Endodermal cell (in vitro differentiated cells): Measurements from ENCODE around the gene LAMB1. TPM values are rescaled to one million over a fixed set of nuclear protein-coding genes. Genes with fewer than 3 reads are reported as not detected.

Experiments
- DNase-seq: peaks from one replicate; pipeline ENCODE4 v3.0.0-alpha.2; 2017
- H3K27ac ChIP-seq: 2 replicates; pipeline ENCODE4 v1.5.1; 2013; ENCODE audit warnings: mild to moderate bottlenecking, low read depth, low read length, moderate library complexity
- H3K27me3 ChIP-seq: 2 replicates; pipeline ENCODE4 v1.6.1; 2013; ENCODE audit warnings: mild to moderate bottlenecking, low read length, moderate library complexity; ENCODE audit not compliant: insufficient read depth, control insufficient read depth, poor library complexity, severe bottlenecking
- H3K36me3 ChIP-seq: 2 replicates; pipeline ENCODE4 v1.7.0; 2013; ENCODE audit warnings: mild to moderate bottlenecking, low read length, moderate library complexity; ENCODE audit not compliant: control insufficient read depth, insufficient read depth
- H3K4me1 ChIP-seq: one replicate; pipeline ENCODE4 v1.7.0; 2013; ENCODE audit warnings: low read length; ENCODE audit not compliant: control insufficient read depth, insufficient read depth
- H3K4me3 ChIP-seq: 2 replicates; pipeline ENCODE4 v1.5.1; 2013; ENCODE audit warnings: mild to moderate bottlenecking, low read length, moderate library complexity
- H3K9ac ChIP-seq: 2 replicates; pipeline ENCODE4 v1.6.1; 2013; ENCODE audit warnings: mild to moderate bottlenecking, low read length, moderate library complexity; ENCODE audit not compliant: poor library complexity, severe bottlenecking; ENCODE audit errors: extremely low read depth
- H3K9me3 ChIP-seq: 2 replicates; pipeline ENCODE4 v1.6.1; 2013; ENCODE audit warnings: mild to moderate bottlenecking, low read length, moderate library complexity; ENCODE audit not compliant: control insufficient read depth
- H3K27ac Mint-ChIP-seq: 2 replicates; pipeline ENCODE4 v1.8.0; 2020; ENCODE audit warnings: mixed read lengths
- H3K27me3 Mint-ChIP-seq: 2 replicates; pipeline ENCODE4 v1.8.0; 2021; ENCODE audit warnings: mild to moderate bottlenecking, mixed read lengths; ENCODE audit not compliant: insufficient read depth
- H3K36me3 Mint-ChIP-seq: 2 replicates; pipeline ENCODE4 v1.8.0; 2020; ENCODE audit warnings: low read depth, mixed read lengths
- H3K4me1 Mint-ChIP-seq: 2 replicates; pipeline ENCODE4 v1.8.0; 2020; ENCODE audit warnings: mixed read lengths
- H3K4me3 Mint-ChIP-seq: 2 replicates; pipeline ENCODE4 v1.8.0; 2020; ENCODE audit warnings: mild to moderate bottlenecking, moderate library complexity, mixed read lengths
- H3K9me3 Mint-ChIP-seq: 2 replicates; pipeline ENCODE4 v1.8.0; 2020; ENCODE audit warnings: mild to moderate bottlenecking, mixed read lengths
- CTCF ChIP-seq: fragments of 200-600 bp; sonication (generic); conservative IDR thresholded peaks from 2 replicates; pipeline ENCODE4 v1.5.0; 2021; ENCODE audit warnings: antibody characterized with exemption, mild to moderate bottlenecking
- WGBS, 2 experiments: methylation state at CpG; one replicate each; pipeline versions ENCODE4 v1.1.5 to v1.1.7; 2013; ENCODE audit warnings: missing lambda C conversion rate in 2 of 2, mixed read lengths in 1 of 2; ENCODE audit not compliant: insufficient coverage in 1 of 2, insufficient read length in 1 of 2; 5-methylcytosine and 5-hydroxymethylcytosine counted together
- total RNA-seq, 2 donors: library from RNA; stranded (reverse); fragmentation: NEBNext Ultra II Directional in 1 of 2; extraction: Animal tissue kit (Norgen Biotek cat#: 25700) in 1 of 2; gene quantifications; 2 replicates in 1 of 2; 3 replicates in 1 of 2; pipeline ENCODE4 v1.2.1, GENCODE V29; 2021

The LAMB1 gene
- total RNA-seq, 2 donors from 2014 or later: 192 to 209 TPM

GRCh38 chr7:107948645-107949442 lies 54.1 kb downstream of the LAMB1 start:
- no peak overlapping the region for H3K27ac Mint-ChIP-seq
- H3K36me3 Mint-ChIP-seq: peaks cover 86% of the 10 kb centered on the region
- Histone ChIP-seq H3K36me3 (peaks cover 98% of the 10 kb centered on the region), H3K27ac (peak overlapping the region; percentile 81), H3K9ac (no peak overlapping the region), H3K4me1 (peaks cover 7% of the 10 kb centered on the region), H3K4me3 (no peak overlapping the region), H3K9me3 (no peaks in the 10 kb centered on the region), H3K27me3 (no peaks in the 10 kb centered on the region)
- H3K4me1 Mint-ChIP-seq: peaks cover 53% of the 10 kb centered on the region
- no peak for TF ChIP-seq CTCF
- no peaks in the 10 kb centered on the region for H3K9me3 Mint-ChIP-seq
- H3K4me3 Mint-ChIP-seq: no peak overlapping the region
- WGBS, 2 experiments: 94 to 96% methylated on average over 5 to 7 of the region's 7 CpGs
- no peak for DNase-seq
- H3K27me3 Mint-ChIP-seq: no peaks in the 10 kb centered on the region

GRCh38 chr7:107946881-107947280 lies 56.1 kb downstream of the LAMB1 start:
- H3K4me3 Mint-ChIP-seq: no peak overlapping the region
- no peaks in the 10 kb centered on the region for H3K9me3 Mint-ChIP-seq
- no peaks in the 10 kb centered on the region for H3K9me3 ChIP-seq
- H3K9ac ChIP-seq: no peak overlapping the region
- peaks cover 7% of the 10 kb centered on the region for H3K4me1 ChIP-seq
- H3K36me3 Mint-ChIP-seq: peaks cover 86% of the 10 kb centered on the region
- WGBS, 2 experiments: 89 to 100% methylated on average over 2 to 6 of the region's 6 CpGs
- peaks cover 36% of the 10 kb centered on the region for H3K4me1 Mint-ChIP-seq
- no peak overlapping the region for H3K4me3 ChIP-seq
- H3K27ac Mint-ChIP-seq: peak overlapping the region; percentile 21
- TF ChIP-seq CTCF: no peak
- no peaks in the 10 kb centered on the region for H3K27me3 ChIP-seq
- DNase-seq: no peak
- no peaks in the 10 kb centered on the region for H3K27me3 Mint-ChIP-seq
- H3K27ac ChIP-seq: no peak overlapping the region
- peaks cover 97% of the 10 kb centered on the region for H3K36me3 ChIP-seq

- Mint-ChIP-seq H3K9me3 (no peaks in the 10 kb centered on the region), H3K27me3 (no peaks in the 10 kb centered on the region), H3K36me3 (peaks cover 83% of the 10 kb centered on the region), H3K4me1 (peaks cover 36% of the 10 kb centered on the region), H3K27ac (peak overlapping the region; percentile 21), H3K4me3 (no peak overlapping the region)
- Histone ChIP-seq H3K36me3 (peaks cover 94% of the 10 kb centered on the region), H3K27ac (no peak overlapping the region), H3K9me3 (no peaks in the 10 kb centered on the region), H3K4me3 (no peak overlapping the region), H3K9ac (no peak overlapping the region), H3K4me1 (peaks cover 7% of the 10 kb centered on the region), H3K27me3 (no peaks in the 10 kb centered on the region)
- TF ChIP-seq CTCF: no peak
- WGBS, 2 experiments: 97% methylated on average over 2 of the region's 2 CpGs; no CpG with 5 or more reads in 1 of the 2 experiments
- DNase-seq: no peak
These were observed 56.5 kb downstream of the LAMB1 start for GRCh38 chr7:107946451-107946850.
